ENCODE results near the gene CNTNAP2.

CNTNAP2 gene

GRCh38 chr7:146116521-146117222, at the start of gene CNTNAP2:
Gene CNTNAP2, plus strand, starts transcription at chr7:146116801. Its CDS starts 76 bp downstream, at chr7:146116877.
- no peak for DNase-seq

- no peak for DNase-seq
Observed at GRCh38 chr7:146067880-146068279, 48.7 kb upstream of the CNTNAP2 start.

- no peak for DNase-seq
Observed at GRCh38 chr7:146074195-146074765, 42.3 kb upstream of the CNTNAP2 start.

GRCh38 chr7:146076344-146076743, 40.3 kb upstream of the CNTNAP2 start:
- no peak for DNase-seq

- no peak for DNase-seq
Observed at GRCh38 chr7:146084086-146084485, 32.5 kb upstream of the CNTNAP2 start.

GRCh38 chr7:146090023-146090645, 26.5 kb upstream of the CNTNAP2 start:
- DNase-seq, result peak; percentile 26

GRCh38 chr7:146094356-146094755, 22.2 kb upstream of the CNTNAP2 start:
- no peak for DNase-seq

GRCh38 chr7:146096994-146097393, 19.6 kb upstream of the CNTNAP2 start:
- DNase-seq, result no peak

GRCh38 chr7:146106319-146106718, 10.3 kb upstream of the CNTNAP2 start:
- DNase-seq, result no peak

- no peak for DNase-seq
Observed at GRCh38 chr7:146112755-146113154, 3.8 kb upstream of the CNTNAP2 start.

- no peak for DNase-seq
Observed at GRCh38 chr7:146115548-146115850, 1.1 kb upstream of the CNTNAP2 start.

GRCh38 chr7:146115851-146116520, 615 bp upstream of the CNTNAP2 start:
- DNase-seq, result no peak

GRCh38 chr7:146117576-146117975, 975 bp downstream of the CNTNAP2 start:
- no peak for DNase-seq

- DNase-seq, result no peak
Observed at GRCh38 chr7:146119002-146119401, 2.4 kb downstream of the CNTNAP2 start.

GRCh38 chr7:146123715-146124114, 7.1 kb downstream of the CNTNAP2 start:
- no peak for DNase-seq

- DNase-seq, result no peak
Observed at GRCh38 chr7:146126767-146127509, 10.3 kb downstream of the CNTNAP2 start.

GRCh38 chr7:146129296-146129695, 12.7 kb downstream of the CNTNAP2 start:
- no peak for DNase-seq

GRCh38 chr7:146129997-146130396, 13.4 kb downstream of the CNTNAP2 start:
- no peak for DNase-seq

- DNase-seq, result no peak
Observed at GRCh38 chr7:146131701-146132100, 15.1 kb downstream of the CNTNAP2 start.

- no peak for DNase-seq
Observed at GRCh38 chr7:146136357-146136875, 19.8 kb downstream of the CNTNAP2 start.

GRCh38 chr7:146138926-146139325, 22.3 kb downstream of the CNTNAP2 start:
- no peak for DNase-seq

- no peak for DNase-seq
Observed at GRCh38 chr7:146146831-146147486, 30.4 kb downstream of the CNTNAP2 start.

Data from NCI-H526 treated with DMSO at 0.1 percent for 48 hours (cell line).